ENCODE measurements around the gene PRTFDC1.

Gene PRTFDC1

DNA sequence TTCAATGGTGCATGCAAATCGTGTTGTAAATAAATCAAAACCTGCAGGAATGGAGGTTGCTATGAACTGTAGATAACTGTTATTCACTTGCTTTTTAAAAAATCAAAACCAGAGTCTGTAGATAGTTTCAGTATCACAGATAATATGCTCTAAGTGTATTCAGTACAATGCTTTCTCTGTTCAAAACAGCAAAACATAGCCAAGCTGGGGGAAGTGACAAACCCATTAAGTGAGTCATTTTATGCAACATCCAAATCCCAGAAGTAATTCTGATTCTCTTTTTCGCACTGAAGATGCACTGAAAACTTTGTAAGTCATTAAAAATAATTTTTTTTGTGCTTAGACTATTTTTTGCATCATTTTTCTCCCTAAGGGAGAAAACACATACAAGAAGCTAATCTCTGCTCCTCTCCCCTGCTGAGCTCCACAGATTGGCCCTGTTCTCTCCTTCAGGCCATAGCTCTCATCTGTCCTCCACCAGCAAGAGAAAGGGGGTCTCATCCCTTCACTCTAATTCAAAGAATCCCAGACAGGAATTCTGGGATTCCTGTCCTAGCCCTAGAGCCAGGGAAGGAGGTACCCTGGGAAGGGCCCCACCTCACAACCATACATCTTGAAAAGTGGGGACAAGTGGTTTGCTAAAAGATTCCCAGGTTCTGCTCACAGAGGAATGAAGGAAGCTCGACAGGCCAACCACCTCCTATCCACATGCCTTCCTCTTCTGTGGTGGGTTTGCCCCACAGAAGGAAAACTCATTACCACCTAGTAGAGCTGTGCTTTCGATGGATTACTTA is 4.9 kb downstream of the PRTFDC1 start:
- H3K27ac Mint-ChIP-seq = no peak overlapping the region
- peaks cover 10% of the 10 kb centered on the region for H3K27me3 Mint-ChIP-seq (ENCODE audit: low read depth, poor library complexity)
- no peak for DNase-seq
- H3K9me3 Mint-ChIP-seq = no peaks in the 10 kb centered on the region
- TF ChIP-seq, protein P1, sequence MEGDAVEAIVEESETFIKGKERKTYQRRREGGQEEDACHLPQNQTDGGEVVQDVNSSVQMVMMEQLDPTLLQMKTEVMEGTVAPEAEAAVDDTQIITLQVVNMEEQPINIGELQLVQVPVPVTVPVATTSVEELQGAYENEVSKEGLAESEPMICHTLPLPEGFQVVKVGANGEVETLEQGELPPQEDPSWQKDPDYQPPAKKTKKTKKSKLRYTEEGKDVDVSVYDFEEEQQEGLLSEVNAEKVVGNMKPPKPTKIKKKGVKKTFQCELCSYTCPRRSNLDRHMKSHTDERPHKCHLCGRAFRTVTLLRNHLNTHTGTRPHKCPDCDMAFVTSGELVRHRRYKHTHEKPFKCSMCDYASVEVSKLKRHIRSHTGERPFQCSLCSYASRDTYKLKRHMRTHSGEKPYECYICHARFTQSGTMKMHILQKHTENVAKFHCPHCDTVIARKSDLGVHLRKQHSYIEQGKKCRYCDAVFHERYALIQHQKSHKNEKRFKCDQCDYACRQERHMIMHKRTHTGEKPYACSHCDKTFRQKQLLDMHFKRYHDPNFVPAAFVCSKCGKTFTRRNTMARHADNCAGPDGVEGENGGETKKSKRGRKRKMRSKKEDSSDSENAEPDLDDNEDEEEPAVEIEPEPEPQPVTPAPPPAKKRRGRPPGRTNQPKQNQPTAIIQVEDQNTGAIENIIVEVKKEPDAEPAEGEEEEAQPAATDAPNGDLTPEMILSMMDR (IDR thresholded peaks at IDR 0.05) = no peak
- H3K4me1 Mint-ChIP-seq = peaks cover 32% of the 10 kb centered on the region
- no peaks in the 10 kb centered on the region for H3K36me3 Mint-ChIP-seq (ENCODE audit: low read depth)
- H3K4me3 Mint-ChIP-seq = no peak overlapping the region

DNA sequence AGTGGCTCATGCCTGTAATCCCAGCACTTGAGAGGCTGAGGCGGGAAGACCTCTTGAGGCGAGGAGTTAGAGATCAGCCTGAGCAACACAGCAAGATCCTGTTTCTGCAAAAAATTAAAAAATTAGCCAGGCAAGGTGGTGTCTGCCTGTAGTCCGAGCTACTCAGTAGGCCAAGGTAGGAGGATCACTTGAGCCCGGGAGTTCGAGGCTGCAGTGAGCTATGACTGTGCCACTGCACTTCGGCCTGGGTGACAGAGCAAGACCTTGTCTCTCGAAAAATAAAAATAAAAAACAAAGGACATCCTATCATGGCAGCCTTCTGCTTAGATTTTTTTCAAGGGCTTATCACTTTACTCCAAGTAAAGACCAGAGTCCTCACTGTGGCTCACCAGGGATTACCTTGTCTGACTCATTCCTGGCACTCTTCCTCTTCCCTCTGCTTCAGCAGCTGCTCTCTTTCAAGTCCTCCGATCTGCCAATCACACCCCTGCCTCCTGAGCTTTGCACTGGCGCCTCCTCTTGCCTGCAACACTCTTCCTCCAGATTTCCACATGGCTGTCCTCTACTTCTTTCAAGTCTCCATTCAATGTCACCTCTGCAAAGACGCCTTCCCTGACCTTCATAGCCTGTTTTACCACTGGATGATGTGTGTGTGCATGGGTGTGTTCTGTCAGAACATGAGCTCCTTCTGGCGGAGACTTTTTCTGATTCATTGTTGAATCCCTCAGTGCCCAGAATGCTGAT is 7.7 kb downstream of the PRTFDC1 start:
- TF ChIP-seq, protein P1 (IDR thresholded peaks at IDR 0.05) = no peak
- Mint-ChIP-seq H3K27me3 (ENCODE audit: low read depth, poor library complexity) (peaks cover 8% of the 10 kb centered on the region), H3K4me3 (no peak overlapping the region), H3K4me1 (peaks cover 11% of the 10 kb centered on the region), H3K36me3 (ENCODE audit: low read depth) (no peaks in the 10 kb centered on the region), H3K27ac (peak overlapping the region; percentile 21), H3K9me3 (no peaks in the 10 kb centered on the region)
- no peak for DNase-seq

DNA sequence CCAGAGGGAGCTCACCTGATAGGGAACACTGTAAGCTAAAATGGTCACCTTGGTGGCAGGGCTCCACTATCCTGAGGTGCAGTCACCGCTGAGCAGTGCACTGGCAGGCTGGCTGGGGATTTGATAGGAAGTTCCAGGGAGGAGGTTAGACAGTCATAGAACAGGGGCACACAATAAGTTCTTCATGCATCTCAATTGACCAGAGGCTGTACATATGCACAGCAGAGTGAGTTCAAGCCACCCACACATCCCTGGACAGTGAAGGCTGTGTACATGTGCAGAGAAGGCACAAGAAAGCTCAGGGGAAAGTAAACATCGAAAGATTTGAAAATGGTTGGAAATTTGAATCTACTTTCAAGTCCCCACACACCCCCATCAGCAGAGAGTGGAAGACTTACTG is 13.9 kb downstream of the PRTFDC1 start:
- Mint-ChIP-seq H3K9me3 (no peaks in the 10 kb centered on the region), H3K4me1 (peaks cover 9% of the 10 kb centered on the region), H3K27ac (peak overlapping the region; percentile 76), H3K4me3 (no peak overlapping the region), H3K36me3 (ENCODE audit: low read depth) (peaks cover 28% of the 10 kb centered on the region), H3K27me3 (ENCODE audit: low read depth, poor library complexity) (no peaks in the 10 kb centered on the region)
- DNase-seq = no peak
- TF ChIP-seq, protein P1 (IDR thresholded peaks at IDR 0.05) = no peak

DNA sequence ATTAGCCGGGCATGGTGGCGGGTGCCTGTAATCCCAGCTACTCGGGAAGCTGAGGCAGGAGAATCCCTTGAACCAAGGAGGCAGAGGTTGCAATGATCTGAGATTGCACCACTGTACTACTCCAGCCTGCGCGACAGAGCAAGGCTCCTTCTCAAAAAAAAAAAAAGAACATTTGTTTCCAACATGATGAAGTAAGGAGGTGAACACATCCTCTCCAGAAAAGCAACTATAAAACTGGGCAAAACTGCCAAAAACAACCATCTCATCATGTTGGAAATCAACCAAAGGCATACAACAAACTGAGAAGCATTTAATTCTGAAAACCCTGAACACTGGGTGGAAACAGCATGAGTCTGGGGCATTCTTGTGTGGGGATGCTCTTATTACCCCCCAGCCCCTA is 14.3 kb downstream of the PRTFDC1 start:
- H3K36me3 Mint-ChIP-seq (ENCODE audit: low read depth) = peaks cover 28% of the 10 kb centered on the region
- no peak overlapping the region for H3K4me3 Mint-ChIP-seq
- no peaks in the 10 kb centered on the region for H3K9me3 Mint-ChIP-seq
- H3K27ac Mint-ChIP-seq = peak overlapping the region; percentile 76
- peaks cover 9% of the 10 kb centered on the region for H3K4me1 Mint-ChIP-seq
- no peaks in the 10 kb centered on the region for H3K27me3 Mint-ChIP-seq (ENCODE audit: low read depth, poor library complexity)
- no peak for DNase-seq
- TF ChIP-seq, protein P1 (IDR thresholded peaks at IDR 0.05) = no peak

DNA sequence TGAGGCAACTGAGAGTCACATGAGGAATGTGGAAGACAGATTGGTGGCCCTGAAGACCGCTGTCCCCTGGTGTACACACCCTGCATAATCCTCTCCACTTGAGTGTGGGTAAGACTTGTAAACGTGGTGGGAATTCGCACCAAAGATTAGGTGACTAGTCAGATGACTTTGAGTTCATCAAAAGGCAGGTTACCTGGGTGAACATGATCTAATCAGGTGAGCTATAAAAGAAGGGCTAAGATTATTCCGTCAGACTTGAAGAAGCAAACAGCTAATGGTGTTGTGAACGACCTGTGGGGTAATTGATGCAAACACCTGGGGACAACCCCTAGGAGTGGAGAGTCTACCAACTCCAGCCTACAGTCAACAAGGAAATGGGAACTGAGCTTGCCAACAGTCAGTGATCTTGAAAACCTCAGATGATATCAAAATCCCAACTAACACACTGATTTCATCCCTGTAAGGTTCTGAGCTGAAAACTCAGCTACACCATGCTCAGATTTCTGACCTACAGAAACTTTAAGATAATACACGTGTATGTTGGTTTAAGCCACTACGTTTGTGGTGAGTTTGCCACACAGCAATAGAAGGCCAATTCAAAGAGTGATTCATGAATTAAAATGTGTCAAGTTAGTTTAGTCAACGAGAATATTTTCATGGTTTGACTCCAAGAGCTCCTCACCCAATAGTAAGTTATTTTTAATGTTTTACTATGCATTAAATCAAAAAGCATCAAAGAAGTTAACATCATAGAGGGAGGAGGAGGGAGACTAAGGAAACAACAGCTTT is 16.7 kb downstream of the PRTFDC1 start:
- TF ChIP-seq, protein P1 (IDR thresholded peaks at IDR 0.05) = no peak
- Mint-ChIP-seq H3K4me1 (peaks cover 10% of the 10 kb centered on the region), H3K27ac (no peak overlapping the region), H3K27me3 (ENCODE audit: low read depth, poor library complexity) (no peaks in the 10 kb centered on the region), H3K4me3 (no peak overlapping the region), H3K36me3 (ENCODE audit: low read depth) (peaks cover 28% of the 10 kb centered on the region), H3K9me3 (no peaks in the 10 kb centered on the region)
- DNase-seq = no peak

Measured in nephron progenitor cell (in vitro differentiated cells).